K562 (cell line): ENCODE results near the gene PHC3. TPM values are rescaled to one million over a fixed set of nuclear protein-coding genes. Genes with fewer than 3 reads are reported as not detected.

Experiments
- CC2D1A ChIP-seq: fragments of 450-650 bp; IDR thresholded peaks from 2 replicates; pipeline ENCODE4 v1.6.1; 2017; ENCODE audit warnings: mild to moderate bottlenecking
- EGR1 ChIP-seq: fragments of 450-650 bp; conservative IDR thresholded peaks from 2 replicates; pipeline ENCODE4 v1.6.1; 2017; ENCODE audit warnings: mild to moderate bottlenecking
- EP300 ChIP-seq: IDR thresholded peaks from 2 replicates; pipeline ENCODE4 v1.6.1; 2012; ENCODE audit warnings: low read length, improper control_type of control experiment
- ETV5 ChIP-seq: sonication (generic); formaldehyde crosslinking; IDR thresholded peaks from 2 replicates; pipeline ENCODE4 v1.4.0; 2020; ENCODE audit warnings: low read depth, mild to moderate bottlenecking, missing genetic modification reagents
- HEY1 ChIP-seq: fragments of 250-450 bp; sonication (Bioruptor Pico); IDR thresholded peaks from 2 replicates; pipeline ENCODE4 v1.5.0; 2020; ENCODE audit warnings: mild to moderate bottlenecking, moderate library complexity, borderline replicate concordance
- HNRNPL ChIP-seq: fragments of 200-400 bp; formaldehyde crosslinking; IDR thresholded peaks from 2 replicates; pipeline ENCODE4 v1.6.1; 2017; ENCODE audit warnings: low read depth, mild to moderate bottlenecking, low read length
- MCM5 ChIP-seq: fragments of 450-650 bp; IDR thresholded peaks from 2 replicates; pipeline ENCODE4 v1.6.1; 2016; ENCODE audit warnings: low read depth
- MEF2D ChIP-seq: conservative IDR thresholded peaks from 2 replicates; pipeline ENCODE4 v1.6.1; 2016; ENCODE audit warnings: low read depth, missing genetic modification characterization, missing compliant biosample characterization
- MTA3 ChIP-seq: fragments of 450-650 bp; formaldehyde crosslinking; IDR thresholded peaks from 2 replicates; pipeline ENCODE4 v1.6.1; 2017; ENCODE audit warnings: mild to moderate bottlenecking, borderline replicate concordance
- MYBL2 ChIP-seq, 2 experiments: fragments of 450-650 bp in 1 of 2; sonication (generic) in 1 of 2; formaldehyde crosslinking in 1 of 2; IDR thresholded peaks; 2 replicates each; pipeline versions ENCODE4 v1.6.1 to v1.8.1; 2017 to 2022; ENCODE audit warnings: borderline replicate concordance in 1 of 2, inconsistent platforms in 1 of 2, low read depth in 1 of 2, mild to moderate bottlenecking in 1 of 2, missing genetic modification reagents in 1 of 2, moderate library complexity in 1 of 2
- POLR2B ChIP-seq: fragments of 450-650 bp; IDR thresholded peaks from 2 replicates; pipeline ENCODE4 v1.6.1; 2018; ENCODE audit warnings: low read depth; ENCODE audit not compliant: partially characterized antibody
- PTRF ChIP-seq: fragments of 450-650 bp; IDR thresholded peaks from 2 replicates; pipeline ENCODE4 v1.6.1; 2016; ENCODE audit warnings: mild to moderate bottlenecking, missing genetic modification characterization, missing compliant biosample characterization
- PTTG1 ChIP-seq: fragments of 450-650 bp; IDR thresholded peaks from 2 replicates; pipeline ENCODE4 v1.6.1; 2016; ENCODE audit warnings: low read depth, mild to moderate bottlenecking, missing genetic modification characterization, missing compliant biosample characterization
- RAD21 ChIP-seq, 2 experiments: fragments of 250-450 bp in 1 of 2; fragments of 450-650 bp in 1 of 2; sonication (Bioruptor Pico) in 1 of 2; formaldehyde crosslinking in 1 of 2; IDR thresholded peaks in 1 of 2; conservative IDR thresholded peaks in 1 of 2; 2 replicates each; pipeline versions ENCODE4 v1.4.0 to v1.8.0; 2020 to 2022; ENCODE audit warnings: mild to moderate bottlenecking in 2 of 2, moderate library complexity in 1 of 2
- RB1 ChIP-seq: fragments of 450-650 bp; IDR thresholded peaks from 2 replicates; pipeline ENCODE4 v1.6.1; 2017; ENCODE audit warnings: low read depth, mild to moderate bottlenecking
- RBBP5 ChIP-seq: fragments of 200-600 bp; sonication (generic); IDR thresholded peaks from 2 replicates; pipeline ENCODE4 v1.6.1; 2012; ENCODE audit warnings: borderline replicate concordance, mild to moderate bottlenecking, low read length, control low read depth, inconsistent platforms; ENCODE audit not compliant: insufficient read depth, poor library complexity, severe bottlenecking
- RBM22 ChIP-seq: fragments of 200-400 bp; formaldehyde crosslinking; IDR thresholded peaks from 2 replicates; pipeline ENCODE4 v1.6.1; 2018; ENCODE audit warnings: low read length, low read depth; ENCODE audit not compliant: poor library complexity, severe bottlenecking
- TBL1XR1 ChIP-seq, 2 experiments: IDR thresholded peaks; 2 replicates each; pipeline ENCODE4 v1.6.1; 2012; ENCODE audit warnings: improper control_type of control experiment in 2 of 2, low read length in 2 of 2, mild to moderate bottlenecking in 1 of 2
- TEAD4 ChIP-seq, 2 experiments: sonication (generic) in 1 of 2; formaldehyde crosslinking in 1 of 2; IDR thresholded peaks; 2 replicates each; pipeline versions ENCODE4 v1.6.1 to v1.8.0; 2012 to 2022; ENCODE audit warnings: borderline replicate concordance in 1 of 2, inconsistent platforms in 1 of 2, low read length in 1 of 2, mild to moderate bottlenecking in 1 of 2, missing genetic modification reagents in 1 of 2
- TGIF2 ChIP-seq: sonication (generic); formaldehyde crosslinking; IDR thresholded peaks from 2 replicates; pipeline ENCODE4 v1.8.1; 2022; ENCODE audit warnings: mild to moderate bottlenecking, missing genetic modification reagents, moderate library complexity
- ZBTB7A ChIP-seq: IDR thresholded peaks from 2 replicates; pipeline ENCODE4 v1.6.1; 2011; ENCODE audit warnings: low read depth, mild to moderate bottlenecking, low read length, moderate library complexity, borderline replicate concordance; ENCODE audit not compliant: control insufficient read depth
- ZBTB9 ChIP-seq: fragments of 450-650 bp; formaldehyde crosslinking; IDR thresholded peaks from 2 replicates; pipeline ENCODE4 v1.4.0; 2020; ENCODE audit warnings: mild to moderate bottlenecking, moderate library complexity
- ZKSCAN3 ChIP-seq: fragments of 250-450 bp; sonication (Bioruptor Pico); IDR thresholded peaks from 2 replicates; pipeline ENCODE4 v1.4.0; 2020
- ZNF175 ChIP-seq: fragments of 200-800 bp; sonication (Bioruptor generic); IDR thresholded peaks from 2 replicates; pipeline ENCODE4 v1.6.1; 2016; ENCODE audit warnings: low read depth, mild to moderate bottlenecking, missing genetic modification characterization, missing compliant biosample characterization
- ZNF274 ChIP-seq: IDR thresholded peaks from 2 replicates; pipeline ENCODE4 v1.6.1; 2011; ENCODE audit warnings: low read depth, mild to moderate bottlenecking, low read length, moderate library complexity, borderline replicate concordance
- ZNF445 ChIP-seq: fragments of 250-450 bp; sonication (Bioruptor Pico); IDR thresholded peaks from 2 replicates; pipeline ENCODE4 v1.4.0; 2020; ENCODE audit warnings: low read depth, mild to moderate bottlenecking, moderate library complexity
- ZNF583 ChIP-seq: fragments of 250-450 bp; sonication (Bioruptor Pico); IDR thresholded peaks from 2 replicates; pipeline ENCODE4 v1.4.0; 2020
- polyA plus RNA-seq, 8 experiments: library from polyadenylated mRNA; depleted of rRNA in 4 of 8; stranded (reverse) in 5 of 8; unstranded in 3 of 8; fragments of >200 nt; fragmentation: Nextera tagmentation in 2 of 8; fragmentation: Illumina TruSeq in 1 of 8; extraction: Ambion mirVana in 2 of 8; extraction: Trizol in 1 of 8; gene quantifications; 2 replicates each; pipeline versions ENCODE4 v1.2.1 to v1.2.3, GENCODE V29; 2011 to 2014; ENCODE audit warnings: inconsistent platforms in 1 of 8, missing spikeins in 1 of 8
- total RNA-seq, 7 experiments: library from RNA; depleted of rRNA in 6 of 7; stranded (reverse); fragments of >200 nt in 6 of 7; fragmentation: Illumina TruSeq in 2 of 7; extraction: Trizol in 2 of 7; gene quantifications; 2 replicates each; pipeline versions ENCODE4 v1.2.1 to v1.2.3, GENCODE V29; 2011 to 2021; ENCODE audit warnings: low replicate concordance in 1 of 7

Gene PHC3
- total and polyA plus RNA-seq, 9 of the 15 experiments (the other 6 are each of a cell fraction or from before 2014, with no cell fraction given): 3.1 to 21.6 (median 10.5) TPM

GRCh38 chr3:170180908-170181885 lies at the start of gene PHC3 (continued):
- TF ChIP-seq POLR2B (peak; percentile 90), ETV5 (CRISPR knock-in tag) (no peak), HNRNPL (peak; percentile 92), TBL1XR1 (IDR thresholded peaks at IDR 0.05; ENCODE audit: low read length in 2 of 2) (no peak; a peak in 1 of 4 replicates), MTA3 (peak; percentile 54; the same call in 1 of the 2 replicates), MYBL2 (IDR thresholded peaks at IDR 0.05; ENCODE audit: low read depth) (no peak), MYBL2 (CRISPR knock-in tag; IDR thresholded peaks at IDR 0.05; ENCODE audit: borderline replicate concordance) (no peak), ZNF175 (peak; percentile 33; the same call in 1 of the 2 replicates), MCM5 (no peak), RBM22 (no peak), ZKSCAN3 (CRISPR knock-in tag) (no peak), RAD21 (CRISPR knock-in tag; conservative IDR thresholded peaks at IDR 0.05 in 1 of 2, IDR thresholded peaks at IDR 0.05 in 1 of 2) (no peak), CC2D1A (no peak), ZNF583 (CRISPR knock-in tag) (no peak), EGR1 (peak; percentile 83), TEAD4 (IDR thresholded peaks at IDR 0.05; ENCODE audit: low read length) (peak; percentile 23; the same call in 1 of the 2 replicates), TEAD4 (CRISPR knock-in tag; IDR thresholded peaks at IDR 0.05; ENCODE audit: borderline replicate concordance) (0 out of 2 replicates have a peak, but pooled peaks have one; percentile 31), HEY1 (CRISPR knock-in tag) (no peak), ZBTB7A (peak; percentile 94), PTRF (no peak), RB1 (peak; percentile 34; the same call in 1 of the 2 replicates), EP300 (no peak), TGIF2 (CRISPR knock-in tag) (no peak), RBBP5 (peak; percentile 93), ZBTB9 (CRISPR knock-in tag) (0 out of 2 replicates have a peak, but pooled peaks have one; percentile 53), PTTG1 (tag) (no peak), MEF2D (no peak), ZNF274 (no peak), ZNF445 (no peak)
